Measurements from ENCODE around the gene SOBP.
"Not testable (repeated sequence)": the region's sequence is repeated elsewhere in the genome, so short reads cannot be mapped to it uniquely, and the experiment has no call there.

Gene SOBP

GRCh38 chr6:107553121-107553520 is 63.2 kb downstream of the SOBP start:
- DNase-seq: not testable (repeated sequence)

DNA sequence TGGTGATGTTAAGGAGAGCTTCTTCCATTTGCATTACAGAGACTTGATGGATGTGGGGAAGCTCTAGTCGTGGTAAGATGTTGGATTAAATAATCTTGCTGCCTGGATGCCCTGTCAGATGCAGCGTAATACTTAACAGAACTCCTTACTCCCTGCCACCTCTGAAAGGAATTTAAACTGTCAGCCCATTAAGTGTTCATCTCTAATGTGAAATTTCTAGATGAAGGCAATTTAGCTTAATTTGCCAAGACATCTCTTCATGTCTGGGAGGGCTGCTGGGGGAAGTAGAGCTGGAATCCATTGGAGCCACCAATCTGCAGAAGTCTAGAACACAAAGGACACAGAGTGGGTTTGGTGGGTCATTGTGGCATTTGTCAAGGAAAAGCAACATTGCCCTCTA is 64.4 kb downstream of the SOBP start:
- DNase-seq: no peak

DNA sequence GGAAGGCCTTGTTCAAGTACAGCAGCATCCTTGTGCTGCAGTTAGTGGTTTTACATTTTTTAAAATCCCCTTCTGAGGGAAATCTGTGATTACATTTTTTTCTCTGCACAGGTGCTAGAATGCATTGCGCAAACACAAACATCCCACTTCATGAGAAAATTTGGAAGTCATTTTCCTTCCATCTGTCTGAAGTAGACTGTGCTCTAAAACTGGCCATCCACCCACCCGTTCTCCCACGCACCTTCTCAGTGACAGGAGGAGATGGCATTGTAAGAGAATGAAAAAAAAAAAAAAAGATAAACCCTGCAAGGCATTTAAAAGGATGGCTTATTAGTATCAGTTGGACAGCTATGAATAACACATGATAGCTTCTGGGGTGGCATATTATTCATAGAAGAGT is 65.0 kb downstream of the SOBP start:
- DNase-seq: no peak

DNA sequence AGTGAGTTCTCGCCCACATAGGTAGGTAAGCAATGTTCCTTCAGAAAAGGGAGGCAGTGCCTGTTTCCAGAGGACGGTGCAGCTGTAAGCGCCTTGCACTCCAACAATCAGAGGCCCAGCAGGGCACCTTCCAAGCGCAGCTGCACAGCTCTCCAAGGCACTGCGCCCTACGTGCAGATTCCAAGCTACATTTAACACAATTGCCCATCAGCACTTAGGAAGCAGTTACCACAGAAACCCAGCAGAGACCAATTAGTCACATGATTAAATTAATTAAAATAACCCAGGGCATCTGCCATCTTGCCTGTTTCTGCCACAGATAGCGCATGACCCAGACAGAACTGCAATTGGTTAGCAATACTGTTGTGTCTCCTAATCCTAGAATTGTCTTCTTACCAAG is 65.5 kb downstream of the SOBP start:
- DNase-seq: no peak

GRCh38 chr6:107556082-107556481 is 66.2 kb downstream of the SOBP start:
- DNase-seq: no peak

- no peak for DNase-seq
Observed at GRCh38 chr6:107557698-107558097, 67.8 kb downstream of the SOBP start.

DNA sequence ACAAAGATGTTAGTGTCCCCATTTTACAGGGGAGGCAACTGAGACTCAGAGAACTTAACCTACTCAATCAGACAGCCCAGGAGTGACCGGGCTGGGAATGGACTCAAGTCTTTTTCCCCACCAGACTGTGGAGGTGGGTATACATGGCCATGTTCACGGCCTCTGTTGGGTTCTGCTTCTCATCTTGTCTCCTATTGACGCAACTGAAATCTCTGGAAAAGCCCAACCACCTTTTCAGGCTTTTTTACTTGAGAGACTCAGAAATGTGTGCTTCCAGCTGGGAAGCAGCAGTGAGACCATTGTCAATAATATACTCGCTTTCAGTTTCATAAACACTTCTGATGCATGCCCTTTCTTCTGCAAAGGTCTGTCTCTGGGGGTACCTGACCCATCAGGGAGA is 70.7 kb downstream of the SOBP start:
- no peak for DNase-seq

- no peak for DNase-seq
Observed at GRCh38 chr6:107561306-107561705, 71.4 kb downstream of the SOBP start.

DNA sequence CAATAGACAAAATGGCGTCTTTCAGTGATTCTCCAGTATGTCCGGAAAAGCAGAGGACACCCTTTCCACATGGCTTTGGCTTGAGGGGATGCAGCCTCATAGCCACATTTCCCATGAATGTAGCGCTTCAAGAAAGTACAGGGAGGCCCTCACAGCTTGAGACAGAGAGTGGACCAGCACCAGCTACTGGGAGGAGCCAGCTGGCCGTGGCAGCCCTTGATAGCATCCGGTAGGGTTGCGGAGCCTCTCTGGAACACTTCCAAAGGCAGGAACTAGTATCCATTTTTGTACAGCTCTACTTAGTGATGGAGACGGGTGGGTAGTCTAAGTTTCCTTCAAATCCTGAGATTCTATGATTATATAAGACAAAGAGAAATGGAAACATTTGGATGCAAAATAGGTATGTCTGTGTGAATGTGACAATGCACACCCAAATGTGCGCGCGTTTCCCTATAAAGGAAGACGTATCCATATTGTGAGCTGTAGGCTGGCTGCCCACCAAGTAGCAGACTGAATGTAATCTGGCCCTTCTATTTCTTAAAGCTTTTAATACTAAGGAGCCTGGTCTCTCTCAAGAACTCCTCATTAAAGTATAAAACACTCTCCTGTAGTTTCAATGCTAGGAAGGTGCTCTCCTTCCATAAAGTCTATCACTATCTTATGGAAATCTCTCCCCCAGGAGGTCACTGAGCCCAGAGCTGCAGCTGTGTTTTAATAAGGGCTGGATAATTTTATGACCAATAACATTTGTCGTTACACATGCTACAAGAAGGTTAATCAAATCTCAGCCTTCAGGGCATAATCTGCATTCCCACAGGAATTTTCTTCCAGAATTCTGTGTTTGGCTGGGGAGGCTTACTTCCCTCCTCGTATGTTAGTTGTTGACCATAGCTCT is 74.0 kb downstream of the SOBP start:
- no peak for DNase-seq

- DNase-seq: no peak
Observed at GRCh38 chr6:107564589-107564951, 74.7 kb downstream of the SOBP start.

DNA sequence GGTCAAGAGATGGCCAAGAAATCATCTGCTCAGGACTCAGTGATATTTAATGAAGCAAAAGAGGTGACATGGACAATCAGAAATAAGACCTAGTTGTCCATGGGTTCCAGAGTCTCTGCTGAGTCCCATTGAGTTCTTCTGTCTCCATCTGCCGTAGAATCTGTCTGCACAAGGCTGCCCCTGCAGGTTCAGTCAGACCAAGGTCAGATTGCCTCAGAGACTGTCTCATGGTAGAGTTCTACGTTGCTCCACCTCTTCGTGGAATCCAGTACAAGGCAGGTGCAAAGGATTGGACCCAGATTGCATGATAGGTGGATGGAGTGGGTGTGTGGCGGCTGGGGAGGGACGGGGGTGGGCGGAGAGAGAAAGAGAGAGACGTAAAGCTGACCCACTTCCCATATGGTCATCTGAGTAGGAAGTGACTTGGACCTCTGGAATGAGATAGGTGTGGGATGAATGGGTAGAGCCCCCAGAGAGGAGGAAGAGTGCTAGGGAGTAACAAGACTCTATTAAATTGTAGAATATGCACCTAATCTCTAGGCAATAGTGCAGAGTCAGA is 75.3 kb downstream of the SOBP start:
- no peak for DNase-seq

DNA sequence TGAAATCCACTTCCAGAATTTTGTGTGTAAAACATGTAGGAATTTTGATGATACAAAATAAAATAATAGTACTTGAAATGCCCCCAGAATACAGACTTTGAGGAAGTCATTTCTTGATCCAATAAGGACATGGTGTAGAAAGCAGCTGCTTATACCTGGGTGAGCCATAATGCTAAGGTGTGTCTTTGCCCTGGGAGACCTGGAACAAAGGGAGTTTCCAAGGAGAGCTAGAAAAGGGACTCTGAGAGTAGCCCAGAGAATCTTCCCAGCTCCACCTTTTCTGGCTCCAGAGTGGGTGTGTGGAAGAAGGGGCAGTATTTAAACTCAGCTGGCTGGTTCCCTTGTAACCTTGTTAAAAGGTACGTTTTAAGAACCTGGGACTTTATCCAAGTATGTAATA is 77.7 kb downstream of the SOBP start:
- DNase-seq: no peak

- DNase-seq: no peak
Observed at GRCh38 chr6:107569473-107569872, 79.6 kb downstream of the SOBP start.

DNA sequence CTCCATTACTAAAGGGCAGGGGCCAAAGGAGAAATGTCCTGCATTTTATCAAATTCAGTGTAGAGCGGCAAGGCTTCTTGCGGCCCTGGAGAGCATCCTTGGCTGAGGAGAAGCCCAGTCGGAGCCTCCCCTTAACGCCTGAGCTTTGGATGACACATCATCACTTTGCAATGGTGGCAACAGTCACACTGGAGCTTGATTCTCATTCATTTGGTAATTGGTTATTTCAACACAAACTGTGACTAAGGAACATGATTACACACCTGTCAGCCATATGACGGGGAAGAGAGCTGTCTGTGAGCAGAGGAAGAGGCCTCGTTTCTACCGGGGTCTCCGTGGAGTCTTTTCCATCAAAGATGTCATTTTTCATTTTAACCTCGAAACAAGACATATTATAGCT is 81.4 kb downstream of the SOBP start:
- no peak for DNase-seq

DNA sequence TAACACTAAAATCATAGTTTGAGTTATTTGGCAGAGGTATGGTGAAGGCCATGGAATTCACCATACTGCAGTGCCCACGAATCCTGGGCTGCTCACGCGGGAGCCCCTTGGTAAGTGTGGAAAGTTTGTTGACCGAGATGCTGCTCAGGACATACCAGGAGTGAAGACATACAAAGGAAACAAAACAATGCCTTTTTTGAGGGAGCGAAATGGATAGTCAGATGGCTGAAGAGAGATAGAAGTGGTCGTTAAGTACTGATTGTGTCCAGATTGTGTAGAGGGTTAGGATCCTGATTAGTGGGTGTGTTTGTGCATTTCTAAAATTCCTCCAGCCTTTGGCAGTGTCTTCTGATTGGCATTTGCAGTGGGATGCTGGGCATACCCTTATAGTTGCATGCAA is 83.0 kb downstream of the SOBP start:
- no peak for DNase-seq

DNA sequence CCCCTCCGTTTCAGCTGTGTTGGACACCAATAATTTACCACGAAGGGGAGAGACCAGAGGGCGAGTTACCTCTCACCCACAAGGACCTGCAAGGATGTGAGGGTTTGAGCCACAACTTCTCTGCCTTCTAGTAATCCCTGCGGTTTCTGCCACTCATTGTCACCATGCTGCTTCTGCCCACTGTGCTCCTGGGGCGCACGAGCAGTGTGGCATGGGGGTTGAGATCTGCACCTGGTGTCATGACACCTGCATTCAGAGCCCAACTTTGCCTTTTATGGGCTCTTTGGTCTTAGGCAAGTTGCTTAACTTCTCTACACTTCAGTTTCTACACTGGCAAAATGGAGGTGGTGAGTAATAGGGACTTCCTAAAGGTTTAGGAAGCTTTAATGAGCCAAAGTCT is 84.9 kb downstream of the SOBP start:
- DNase-seq: no peak

- no peak for DNase-seq
Observed at GRCh38 chr6:107576852-107577251, 86.9 kb downstream of the SOBP start.

- no peak for DNase-seq
Observed at GRCh38 chr6:107578642-107579341, 88.9 kb downstream of the SOBP start.

DNA sequence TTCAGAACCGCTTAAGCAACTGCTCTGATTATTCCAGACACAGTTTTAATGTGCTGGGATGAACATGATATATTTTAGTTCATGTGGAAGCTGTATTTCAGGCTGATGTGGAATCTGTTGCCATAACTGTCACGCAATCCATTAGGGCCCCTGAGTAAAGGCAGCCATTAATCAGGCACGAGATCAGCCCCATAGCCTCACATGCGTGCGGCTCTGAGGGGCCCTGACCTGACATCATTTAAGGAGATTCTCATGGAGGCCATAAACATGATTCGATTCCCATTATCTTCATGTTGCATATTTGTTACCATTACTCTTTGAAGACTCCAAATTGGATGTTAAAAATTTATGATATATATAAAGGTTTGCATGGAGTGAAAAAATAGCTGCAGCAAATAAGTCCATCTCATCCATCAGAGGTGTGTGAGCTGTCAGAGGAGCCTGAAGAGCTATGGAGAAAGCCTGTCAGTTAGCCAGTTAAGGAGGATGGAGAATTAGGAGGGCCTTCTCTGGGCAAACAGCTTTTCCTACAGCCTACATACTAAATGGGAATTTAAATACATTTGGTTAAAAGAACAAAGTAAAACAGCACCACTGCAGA is 89.6 kb downstream of the SOBP start:
- DNase-seq: no peak

- DNase-seq: no peak
Observed at GRCh38 chr6:107582086-107582485, 92.2 kb downstream of the SOBP start.

DNA sequence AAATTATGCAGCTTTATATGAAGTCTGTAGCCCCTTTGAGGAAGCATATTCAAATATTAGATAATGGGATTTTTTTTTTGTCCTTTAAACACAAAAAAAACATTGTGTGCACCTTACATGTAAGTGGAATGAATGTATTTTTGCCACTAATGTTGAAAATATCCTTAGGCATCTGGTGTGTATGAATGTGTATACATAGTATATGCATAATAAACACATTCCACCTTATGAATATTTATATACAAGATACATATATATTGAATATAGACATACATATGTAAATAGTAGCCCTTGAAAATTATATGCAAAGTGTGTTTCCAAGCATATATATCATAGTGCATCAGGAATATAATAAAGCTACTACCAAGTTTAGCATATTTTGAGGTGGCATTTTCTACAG is 94.8 kb downstream of the SOBP start:
- DNase-seq: no peak

DNA sequence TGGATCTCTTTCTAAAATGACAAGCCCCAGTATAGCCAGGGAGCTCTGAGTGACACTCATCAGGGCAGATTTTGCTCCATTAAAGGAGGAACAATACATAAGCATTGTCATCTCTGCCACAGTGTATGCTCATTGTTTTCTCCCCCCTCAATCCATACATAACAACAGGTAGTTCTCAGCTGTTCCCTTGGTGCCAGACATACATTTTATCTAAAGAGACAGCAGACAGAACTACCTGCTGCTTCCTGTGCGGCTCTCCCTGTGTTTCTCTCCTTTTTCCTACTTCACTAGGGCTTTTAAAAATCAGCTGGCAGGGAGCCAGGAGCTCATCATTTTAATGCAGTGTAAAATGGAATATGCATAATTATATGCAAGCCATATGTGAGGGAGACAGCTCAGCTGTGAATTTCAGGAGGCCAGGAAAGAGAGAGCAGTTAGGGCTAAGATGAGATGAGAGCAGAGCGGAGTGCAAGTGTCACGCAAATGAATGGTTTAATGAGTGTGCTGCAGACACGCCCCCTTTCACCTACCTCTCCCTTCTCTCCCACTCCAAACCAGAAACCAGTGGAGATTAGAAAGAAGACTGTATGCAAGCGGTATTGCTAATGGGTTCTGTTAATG is 96.0 kb downstream of the SOBP start:
- no peak for DNase-seq

GRCh38 chr6:107587451-107587850 is 97.5 kb downstream of the SOBP start:
- DNase-seq: no peak
